ENCODE data around the gene RNF121. TPM values are rescaled to one million over a fixed set of nuclear protein-coding genes. Genes with fewer than 3 reads are reported as not detected.

RNF121 gene
- total and polyA plus RNA-seq, 2 of the 13 experiments (the other 11 are each of a cell fraction or from before 2014, with no cell fraction given): 28.6 to 44.3 TPM

DNA sequence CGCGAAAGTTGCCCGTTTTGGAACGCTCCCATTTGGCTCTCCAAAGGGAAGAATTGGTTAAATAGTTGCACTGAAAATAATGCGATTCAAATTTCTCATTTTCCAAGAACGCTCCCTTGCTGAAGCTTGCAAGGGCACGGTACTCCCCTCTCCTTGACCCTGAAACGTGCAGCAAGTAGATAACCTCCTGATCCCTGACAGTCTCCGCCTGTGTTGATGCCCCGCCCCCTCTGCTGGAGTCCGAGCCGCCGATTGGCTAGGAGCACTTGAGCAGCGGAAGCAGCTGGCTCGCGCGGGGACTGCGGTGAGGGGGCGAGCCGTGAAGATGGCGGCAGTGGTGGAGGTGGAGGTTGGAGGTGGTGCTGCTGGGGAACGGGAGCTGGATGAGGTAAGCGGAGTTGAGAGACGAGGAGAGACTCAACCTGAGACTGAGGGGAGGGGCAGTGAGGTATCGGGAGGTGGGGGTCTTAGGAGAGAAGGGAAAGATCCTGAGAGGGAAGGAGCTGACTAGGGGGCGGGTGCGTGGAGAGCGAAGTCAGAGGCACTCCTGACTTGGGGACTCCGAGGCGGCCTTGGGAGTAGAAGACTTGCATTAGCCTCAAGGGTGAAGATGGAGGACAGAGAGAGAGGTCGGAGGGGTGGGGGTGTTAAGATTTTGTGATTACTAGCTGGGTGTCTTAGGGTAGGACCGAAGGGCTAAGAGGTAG lies at the start of gene RNF121 (continued):
- TF ChIP-seq, protein P1, sequence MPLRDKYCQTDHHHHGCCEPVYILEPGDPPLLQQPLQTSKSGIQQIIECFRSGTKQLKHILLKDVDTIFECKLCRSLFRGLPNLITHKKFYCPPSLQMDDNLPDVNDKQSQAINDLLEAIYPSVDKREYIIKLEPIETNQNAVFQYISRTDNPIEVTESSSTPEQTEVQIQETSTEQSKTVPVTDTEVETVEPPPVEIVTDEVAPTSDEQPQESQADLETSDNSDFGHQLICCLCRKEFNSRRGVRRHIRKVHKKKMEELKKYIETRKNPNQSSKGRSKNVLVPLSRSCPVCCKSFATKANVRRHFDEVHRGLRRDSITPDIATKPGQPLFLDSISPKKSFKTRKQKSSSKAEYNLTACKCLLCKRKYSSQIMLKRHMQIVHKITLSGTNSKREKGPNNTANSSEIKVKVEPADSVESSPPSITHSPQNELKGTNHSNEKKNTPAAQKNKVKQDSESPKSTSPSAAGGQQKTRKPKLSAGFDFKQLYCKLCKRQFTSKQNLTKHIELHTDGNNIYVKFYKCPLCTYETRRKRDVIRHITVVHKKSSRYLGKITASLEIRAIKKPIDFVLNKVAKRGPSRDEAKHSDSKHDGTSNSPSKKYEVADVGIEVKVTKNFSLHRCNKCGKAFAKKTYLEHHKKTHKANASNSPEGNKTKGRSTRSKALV (CRISPR knock-in tag; IDR thresholded peaks at IDR 0.05): no peak
- TF ChIP-seq SMAD1 (CRISPR knock-in tag; IDR thresholded peaks at IDR 0.05; ENCODE audit: borderline replicate concordance, low read depth): no peak
- TF ChIP-seq IKZF1 (IDR thresholded peaks at IDR 0.05): no peak
- TF ChIP-seq REL (CRISPR knock-in tag; conservative IDR thresholded peaks at IDR 0.05): peak; percentile 79; the same call in 1 of the 2 replicates
- no peak for TF ChIP-seq NFIB (CRISPR knock-in tag; IDR thresholded peaks at IDR 0.05; ENCODE audit: borderline replicate concordance)
- TF ChIP-seq NFE2L1 (CRISPR knock-in tag; IDR thresholded peaks at IDR 0.05; ENCODE audit: borderline replicate concordance): no peak
- no peak for TF ChIP-seq SUZ12 (IDR thresholded peaks at IDR 0.05; ENCODE audit: low read depth, low read length)
- 0 out of 2 replicates have a peak, but pooled peaks have one; percentile 13 for TF ChIP-seq KDM5B (CRISPR knock-in tag; IDR thresholded peaks at IDR 0.05; ENCODE audit: borderline replicate concordance)
- TF ChIP-seq MBD4 (IDR thresholded peaks at IDR 0.05; ENCODE audit: borderline replicate concordance, low read length): no peak
- TF ChIP-seq, protein P2, sequence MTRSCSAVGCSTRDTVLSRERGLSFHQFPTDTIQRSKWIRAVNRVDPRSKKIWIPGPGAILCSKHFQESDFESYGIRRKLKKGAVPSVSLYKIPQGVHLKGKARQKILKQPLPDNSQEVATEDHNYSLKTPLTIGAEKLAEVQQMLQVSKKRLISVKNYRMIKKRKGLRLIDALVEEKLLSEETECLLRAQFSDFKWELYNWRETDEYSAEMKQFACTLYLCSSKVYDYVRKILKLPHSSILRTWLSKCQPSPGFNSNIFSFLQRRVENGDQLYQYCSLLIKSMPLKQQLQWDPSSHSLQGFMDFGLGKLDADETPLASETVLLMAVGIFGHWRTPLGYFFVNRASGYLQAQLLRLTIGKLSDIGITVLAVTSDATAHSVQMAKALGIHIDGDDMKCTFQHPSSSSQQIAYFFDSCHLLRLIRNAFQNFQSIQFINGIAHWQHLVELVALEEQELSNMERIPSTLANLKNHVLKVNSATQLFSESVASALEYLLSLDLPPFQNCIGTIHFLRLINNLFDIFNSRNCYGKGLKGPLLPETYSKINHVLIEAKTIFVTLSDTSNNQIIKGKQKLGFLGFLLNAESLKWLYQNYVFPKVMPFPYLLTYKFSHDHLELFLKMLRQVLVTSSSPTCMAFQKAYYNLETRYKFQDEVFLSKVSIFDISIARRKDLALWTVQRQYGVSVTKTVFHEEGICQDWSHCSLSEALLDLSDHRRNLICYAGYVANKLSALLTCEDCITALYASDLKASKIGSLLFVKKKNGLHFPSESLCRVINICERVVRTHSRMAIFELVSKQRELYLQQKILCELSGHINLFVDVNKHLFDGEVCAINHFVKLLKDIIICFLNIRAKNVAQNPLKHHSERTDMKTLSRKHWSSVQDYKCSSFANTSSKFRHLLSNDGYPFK (CRISPR knock-in tag; IDR thresholded peaks at IDR 0.05; ENCODE audit: borderline replicate concordance): peak; percentile 81; the same call in 1 of the 2 replicates
- TF ChIP-seq ZNF615 (CRISPR knock-in tag; IDR thresholded peaks at IDR 0.05; ENCODE audit: borderline replicate concordance): no peak
- TF ChIP-seq MAF1 (CRISPR knock-in tag; IDR thresholded peaks at IDR 0.05; ENCODE audit: borderline replicate concordance): no peak
- TF ChIP-seq LCORL (IDR thresholded peaks at IDR 0.05): no peak
- TF ChIP-seq LCORL (CRISPR knock-in tag; IDR thresholded peaks at IDR 0.05): no peak
- TF ChIP-seq ZNF232 (CRISPR knock-in tag; IDR thresholded peaks at IDR 0.05; ENCODE audit: borderline replicate concordance): 0 out of 2 replicates have a peak, but pooled peaks have one; percentile 9
- no peak for TF ChIP-seq KDM3A (CRISPR knock-in tag; IDR thresholded peaks at IDR 0.05; ENCODE audit: low read depth)
- TF ChIP-seq ZSCAN30 (CRISPR knock-in tag; IDR thresholded peaks at IDR 0.05): no peak
- TF ChIP-seq TRAFD1 (CRISPR knock-in tag; IDR thresholded peaks at IDR 0.05; ENCODE audit: borderline replicate concordance): no peak
- TF ChIP-seq PAWR (CRISPR knock-in tag; IDR thresholded peaks at IDR 0.05; ENCODE audit: borderline replicate concordance): no peak
- no peak for TF ChIP-seq ZKSCAN5 (CRISPR knock-in tag; IDR thresholded peaks at IDR 0.05)
- no peak for TF ChIP-seq ZNF543 (CRISPR knock-in tag; IDR thresholded peaks at IDR 0.05)

All from HepG2 (cell line).